Head of caudate nucleus (tissue), 42 donors: ENCODE data around the gene RFX3.

Experiments
- DNase-seq, 42 donors: peaks; one replicate each; pipeline versions ENCODE4 v3.0.0 to v3.0.0-alpha.2; 2020 to 2021; ENCODE audit warnings: mixed read lengths in 7 of 42
- intact Hi-C: fragments of 100-400 bp; cut with DNase I; formaldehyde crosslinking; loops from one replicate; pipeline ENCODE4 v1.15.0; 2022

The RFX3 gene

GRCh38 chr9:3525836-3526164 lies at the start of gene RFX3:
RFX3 (minus strand) TSS chr9:3526001; CDS start chr9:3395588, 130,413 bp downstream.
- peak; percentile 72 to 97 (median 92) for DNase-seq
- intact Hi-C loops = no loop called here

- no peak for DNase-seq
Measured at GRCh38 chr9:3571500-3571899, 45.7 kb upstream of the RFX3 start.

GRCh38 chr9:3569529-3569928 lies 43.7 kb upstream of the RFX3 start:
- DNase-seq = no peak
- intact Hi-C loops = no loop called here

More at GRCh38 chr9:3571500-3571899, 45.7 kb upstream of the RFX3 start:
- intact Hi-C loops = no loop called here

- intact Hi-C loops = no loop called here
- no peak for DNase-seq
Measured at GRCh38 chr9:3567988-3568387, 42.2 kb upstream of the RFX3 start.

- no peak for DNase-seq
- intact Hi-C loops = no loop called here
Measured at GRCh38 chr9:3553076-3553765, 27.4 kb upstream of the RFX3 start.

- intact Hi-C loops = no loop called here
Measured at GRCh38 chr9:3549225-3549624, 23.4 kb upstream of the RFX3 start.

GRCh38 chr9:3548648-3549047 lies 22.8 kb upstream of the RFX3 start:
- intact Hi-C loops = no loop called here
- DNase-seq = no peak

More at GRCh38 chr9:3549225-3549624, 23.4 kb upstream of the RFX3 start:
- DNase-seq = no peak

- DNase-seq = no peak
- intact Hi-C loops = no loop called here
Measured at GRCh38 chr9:3541206-3541605, 15.4 kb upstream of the RFX3 start.

- no peak for DNase-seq
- intact Hi-C loops = no loop called here
Measured at GRCh38 chr9:3534614-3535404, 9.0 kb upstream of the RFX3 start.

- intact Hi-C loops = no loop called here
- DNase-seq = no peak
Measured at GRCh38 chr9:3532158-3532557, 6.4 kb upstream of the RFX3 start.

GRCh38 chr9:3528451-3528850 lies 2.6 kb upstream of the RFX3 start:
- intact Hi-C loops = no loop called here
- DNase-seq = no peak

GRCh38 chr9:3526997-3527940 lies 1.5 kb upstream of the RFX3 start:
- intact Hi-C loops = no loop called here
- DNase-seq = peak in 20 of 42 donors; percentile 6 to 51 (median 22)

GRCh38 chr9:3526165-3526996 lies 580 bp upstream of the RFX3 start:
- intact Hi-C loops = no loop called here

GRCh38 chr9:3525096-3525835 lies 535 bp downstream of the RFX3 start:
- intact Hi-C loops = no loop called here
- DNase-seq = peak in 30 of 42 donors; percentile 6 to 63 (median 38)

More at GRCh38 chr9:3526165-3526996, 580 bp upstream of the RFX3 start:
- peak; percentile 81 to 96 (median 92) for DNase-seq

- intact Hi-C loops = no loop called here
- DNase-seq = no peak
Measured at GRCh38 chr9:3521966-3522365, 3.8 kb downstream of the RFX3 start.

GRCh38 chr9:3520564-3520963 lies 5.2 kb downstream of the RFX3 start:
- no peak for DNase-seq
- intact Hi-C loops = no loop called here

GRCh38 chr9:3517377-3518048 lies 8.3 kb downstream of the RFX3 start:
- intact Hi-C loops = no loop called here
- no peak for DNase-seq
